ENCODE measurements around the gene RBM33. TPM values are rescaled to one million over a fixed set of nuclear protein-coding genes. Genes with fewer than 3 reads are reported as not detected.

The RBM33 gene
- total and polyA plus RNA-seq, 2 donors from 2014 or later, result 9.8 to 78.7 TPM

DNA sequence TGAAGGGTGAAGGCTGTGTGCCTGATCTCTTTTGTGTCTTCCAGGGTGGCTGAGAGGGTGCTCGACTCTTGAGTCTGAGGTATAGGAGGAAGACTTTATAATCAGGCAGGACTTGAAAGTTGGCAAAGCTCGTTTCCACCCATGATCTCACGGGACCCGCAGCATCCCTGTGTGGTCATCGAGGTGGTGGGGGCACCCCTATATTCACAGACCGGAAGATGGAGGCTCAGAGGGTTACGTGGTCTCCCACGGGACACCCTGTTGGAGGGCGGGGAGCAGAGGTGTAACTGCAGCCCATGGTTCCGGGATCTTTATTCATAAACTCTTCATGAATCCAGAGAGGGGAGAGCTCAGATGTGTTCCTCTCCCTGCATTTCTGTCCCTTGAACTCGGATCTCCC lies 177.4 kb downstream of the RBM33 start:
- no peak overlapping the region for H3K27ac ChIP-seq (ENCODE audit: low read depth in 2 of 2, low read length in 2 of 2)
- FAIRE-seq, result no peak
- TF ChIP-seq CTCF (IDR thresholded peaks at IDR 0.05; ENCODE audit: borderline replicate concordance, extremely low read depth, insufficient read depth), result no peak
- H3K9me3 ChIP-seq (ENCODE audit: control insufficient read depth in 2 of 3, insufficient read depth in 1 of 3, low read length in 3 of 3), result no peaks in the 10 kb centered on the region
- H3K27me3 ChIP-seq (ENCODE audit: control insufficient read depth, insufficient read depth, low read length), result no peaks in the 10 kb centered on the region
- no peak overlapping the region for H3K4me3 ChIP-seq (ENCODE audit: low read length in 3 of 3)
- H3K4me1 ChIP-seq (ENCODE audit: control insufficient read depth in 2 of 3, insufficient read depth in 2 of 3, low read depth in 1 of 3, low read length in 3 of 3), result peaks cover 0 to 3% (median 0%) of the 10 kb centered on the region in 3 donors
- peak in 1 of 5 donors; percentile 15 for DNase-seq
- no peaks in the 10 kb centered on the region for H3K36me3 ChIP-seq (ENCODE audit: control insufficient read depth in 2 of 3, insufficient read depth in 3 of 3, low read length in 3 of 3)
- intact Hi-C loops (cut with DNase I), result no loop called here
- no peak overlapping the region for H3K9ac ChIP-seq (ENCODE audit: low read length in 3 of 3)

DNA sequence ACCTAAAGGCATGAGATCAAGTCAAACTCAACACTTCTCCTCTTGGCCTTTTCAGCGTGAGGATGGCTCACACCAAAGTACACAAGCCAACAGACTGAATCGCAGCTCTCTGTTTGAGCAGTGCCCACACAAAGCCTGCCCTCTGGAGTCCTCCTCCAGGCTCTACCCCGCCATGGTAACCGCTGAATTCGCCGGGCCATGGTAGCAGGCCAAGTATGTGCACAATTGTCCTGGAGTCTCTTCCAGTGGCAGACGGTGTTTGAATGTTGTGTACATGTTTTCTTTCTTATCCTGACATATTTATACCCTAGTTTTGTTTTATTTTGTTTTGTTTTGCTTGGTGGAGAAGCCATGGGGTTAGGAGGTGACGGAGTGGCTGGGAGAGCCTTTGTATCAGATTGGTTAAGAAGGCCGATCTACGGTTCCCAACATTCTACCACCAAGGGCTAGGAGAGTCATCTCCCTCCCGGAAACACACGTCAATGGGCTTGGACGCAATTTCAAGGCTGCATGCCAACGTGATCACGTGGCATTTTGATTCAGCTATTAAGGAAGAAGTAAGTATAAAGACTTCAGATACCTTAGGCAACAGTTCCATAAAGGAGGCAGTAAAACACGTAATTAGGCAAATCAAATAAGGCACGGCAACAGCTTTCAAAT lies 179.9 kb downstream of the RBM33 start:
- TF ChIP-seq CTCF (IDR thresholded peaks at IDR 0.05; ENCODE audit: borderline replicate concordance, extremely low read depth, insufficient read depth), result no peak
- DNase-seq, result peak in 3 of 5 donors; percentile 27 to 72 (median 59)
- FAIRE-seq, result no peak
- H3K9me3 ChIP-seq (ENCODE audit: control insufficient read depth in 2 of 3, insufficient read depth in 1 of 3, low read length in 3 of 3), result no peaks in the 10 kb centered on the region
- H3K9ac ChIP-seq (ENCODE audit: low read length in 3 of 3), result no peak overlapping the region
- H3K27ac ChIP-seq (ENCODE audit: low read depth in 2 of 2, low read length in 2 of 2), result no peak overlapping the region
- no peak overlapping the region for H3K4me3 ChIP-seq (ENCODE audit: low read length in 3 of 3)
- peaks cover 3% of the 10 kb centered on the region for H3K27me3 ChIP-seq (ENCODE audit: control insufficient read depth, insufficient read depth, low read length)
- peaks cover 0 to 3% (median 0%) of the 10 kb centered on the region in 3 donors for H3K4me1 ChIP-seq (ENCODE audit: control insufficient read depth in 2 of 3, insufficient read depth in 2 of 3, low read depth in 1 of 3, low read length in 3 of 3)
- no peaks in the 10 kb centered on the region for H3K36me3 ChIP-seq (ENCODE audit: control insufficient read depth in 2 of 3, insufficient read depth in 3 of 3, low read length in 3 of 3)
- intact Hi-C loops (cut with DNase I), result no loop called here

- no peak for DNase-seq
- Histone ChIP-seq H3K4me3 (ENCODE audit: low read length in 3 of 3) (no peak overlapping the region), H3K27ac (ENCODE audit: low read depth in 2 of 2, low read length in 2 of 2) (no peak overlapping the region), H3K9ac (ENCODE audit: low read length in 3 of 3) (no peak overlapping the region), H3K4me1 (ENCODE audit: control insufficient read depth in 2 of 3, insufficient read depth in 2 of 3, low read depth in 1 of 3, low read length in 3 of 3) (peaks cover 0 to 3% (median 0%) of the 10 kb centered on the region in 3 donors), H3K27me3 (ENCODE audit: control insufficient read depth, insufficient read depth, low read length) (peaks cover 3% of the 10 kb centered on the region), H3K9me3 (ENCODE audit: control insufficient read depth in 2 of 3, insufficient read depth in 1 of 3, low read length in 3 of 3) (no peaks in the 10 kb centered on the region), H3K36me3 (ENCODE audit: control insufficient read depth in 2 of 3, insufficient read depth in 3 of 3, low read length in 3 of 3) (no peaks in the 10 kb centered on the region)
- intact Hi-C loops (cut with DNase I), result no loop called here
- FAIRE-seq, result no peak
- TF ChIP-seq CTCF (IDR thresholded peaks at IDR 0.05; ENCODE audit: borderline replicate concordance, extremely low read depth, insufficient read depth), result no peak
Measured at GRCh38 chr7:155825336-155825735, 180.9 kb downstream of the RBM33 start.
